GM18511 (cell line): ENCODE measurements around the gene PSME3.

ENCODE experiments used
- ATAC-seq: cut with Tn5 transposase; IDR thresholded peaks from one replicate; pipeline ENCODE4 v1.9.1; 2021; ENCODE audit warnings: mild to moderate bottlenecking, moderate library complexity; ENCODE audit not compliant: unreplicated experiment

The PSME3 gene

GRCh38 chr17:42814633-42815399, 18.4 kb upstream of the PSME3 start:
- ATAC-seq = no peak

- ATAC-seq = no peak
These were observed 15.3 kb upstream of the PSME3 start for GRCh38 chr17:42817866-42818265.

- no peak for ATAC-seq
These were observed 14.8 kb upstream of the PSME3 start for GRCh38 chr17:42818379-42818778.

- ATAC-seq = no peak
These were observed 13.2 kb upstream of the PSME3 start for GRCh38 chr17:42819939-42820535.

GRCh38 chr17:42821176-42821575, 12.0 kb upstream of the PSME3 start:
- ATAC-seq = no peak

- ATAC-seq = no peak
These were observed 5.7 kb upstream of the PSME3 start for GRCh38 chr17:42827472-42827871.

GRCh38 chr17:42830971-42831370, 2.2 kb upstream of the PSME3 start:
- ATAC-seq = no peak

- peak; percentile 8 for ATAC-seq
These were observed 824 bp upstream of the PSME3 start for GRCh38 chr17:42832213-42832933.

- ATAC-seq = peak; percentile 8
These were observed 698 bp downstream of the PSME3 start for GRCh38 chr17:42833767-42834422.

GRCh38 chr17:42835732-42836131, 2.5 kb downstream of the PSME3 start:
- ATAC-seq = no peak

- no peak for ATAC-seq
These were observed 8.9 kb downstream of the PSME3 start for GRCh38 chr17:42841975-42842685.

- no peak for ATAC-seq
These were observed 10.2 kb downstream of the PSME3 start for GRCh38 chr17:42843358-42843934.

- ATAC-seq = no peak
These were observed 11.1 kb downstream of the PSME3 start, which contains the start of gene AOC2 for GRCh38 chr17:42844271-42844670. AOC2 (plus strand) TSS chr17:42844580; CDS start chr17:42844627, 47 bp downstream.

- ATAC-seq = no peak
These were observed 11.8 kb downstream of the PSME3 start for GRCh38 chr17:42844761-42845555.

GRCh38 chr17:42845556-42845917, 12.3 kb downstream of the PSME3 start:
- no peak for ATAC-seq

- ATAC-seq = no peak
These were observed 12.9 kb downstream of the PSME3 start for GRCh38 chr17:42845918-42846593.

- no peak for ATAC-seq
These were observed 13.5 kb downstream of the PSME3 start for GRCh38 chr17:42846594-42847280.

GRCh38 chr17:42848093-42848492, 14.9 kb downstream of the PSME3 start:
- no peak for ATAC-seq
